ENCODE results near the gene OLFML2B.

Gene OLFML2B

DNA sequence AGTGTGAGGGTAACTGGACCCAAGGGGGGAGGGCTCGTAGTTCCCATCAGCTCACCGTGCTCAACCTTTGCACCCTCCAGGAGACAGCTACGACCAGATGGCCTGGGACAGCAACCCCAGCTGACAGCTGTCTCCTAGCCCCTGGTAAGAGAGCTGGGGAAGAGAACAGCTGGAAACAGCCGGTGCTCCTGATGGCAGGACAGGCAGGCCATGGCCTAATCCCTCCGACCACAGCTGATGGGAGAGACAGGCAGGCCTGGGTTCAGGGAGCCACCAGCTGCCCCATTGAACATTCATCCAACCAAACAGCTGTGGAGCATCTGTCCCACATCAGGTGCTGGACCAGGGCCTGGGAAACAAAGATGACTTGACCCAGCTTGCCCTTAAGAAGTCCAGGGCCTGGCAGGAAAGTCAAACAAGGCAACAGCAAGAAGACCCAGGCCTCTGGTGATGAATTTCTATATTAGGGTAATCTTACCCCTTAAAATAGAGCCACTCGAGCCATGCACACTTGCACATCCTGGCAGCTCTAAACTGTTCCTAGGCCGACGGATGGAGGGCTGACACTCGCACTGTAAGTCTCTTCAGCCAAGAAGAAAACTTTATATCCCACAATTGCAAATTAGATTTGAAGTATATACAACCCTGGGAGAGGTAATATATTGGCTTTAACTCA lies 12.2 kb downstream of the OLFML2B start:
- DNase-seq (ENCODE audit: low read depth), result no peak
- no peak overlapping the region for H3K4me3 ChIP-seq (replicated peaks; ENCODE audit: low read depth, low read length)
- TF ChIP-seq, protein P1, sequence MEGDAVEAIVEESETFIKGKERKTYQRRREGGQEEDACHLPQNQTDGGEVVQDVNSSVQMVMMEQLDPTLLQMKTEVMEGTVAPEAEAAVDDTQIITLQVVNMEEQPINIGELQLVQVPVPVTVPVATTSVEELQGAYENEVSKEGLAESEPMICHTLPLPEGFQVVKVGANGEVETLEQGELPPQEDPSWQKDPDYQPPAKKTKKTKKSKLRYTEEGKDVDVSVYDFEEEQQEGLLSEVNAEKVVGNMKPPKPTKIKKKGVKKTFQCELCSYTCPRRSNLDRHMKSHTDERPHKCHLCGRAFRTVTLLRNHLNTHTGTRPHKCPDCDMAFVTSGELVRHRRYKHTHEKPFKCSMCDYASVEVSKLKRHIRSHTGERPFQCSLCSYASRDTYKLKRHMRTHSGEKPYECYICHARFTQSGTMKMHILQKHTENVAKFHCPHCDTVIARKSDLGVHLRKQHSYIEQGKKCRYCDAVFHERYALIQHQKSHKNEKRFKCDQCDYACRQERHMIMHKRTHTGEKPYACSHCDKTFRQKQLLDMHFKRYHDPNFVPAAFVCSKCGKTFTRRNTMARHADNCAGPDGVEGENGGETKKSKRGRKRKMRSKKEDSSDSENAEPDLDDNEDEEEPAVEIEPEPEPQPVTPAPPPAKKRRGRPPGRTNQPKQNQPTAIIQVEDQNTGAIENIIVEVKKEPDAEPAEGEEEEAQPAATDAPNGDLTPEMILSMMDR (IDR thresholded peaks at IDR 0.05; ENCODE audit: low read length, missing control alignments), result no peak

DNA sequence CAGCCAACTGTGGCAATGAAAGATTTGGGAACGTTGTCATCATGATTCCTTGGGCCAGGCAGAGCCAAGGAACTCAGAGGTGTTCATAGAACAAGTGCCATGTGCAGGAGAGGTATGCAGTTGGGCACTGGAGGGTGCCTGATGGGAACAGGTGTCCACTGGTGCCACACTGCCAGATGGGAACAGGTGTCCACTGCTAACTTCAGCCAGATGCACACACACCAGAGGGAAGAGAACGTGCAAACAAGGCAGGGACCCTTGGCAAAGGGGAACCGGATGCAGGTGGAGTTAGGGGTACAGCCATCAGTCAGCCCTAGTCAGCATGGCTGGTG lies 13.5 kb downstream of the OLFML2B start:
- TF ChIP-seq, protein P1 (IDR thresholded peaks at IDR 0.05; ENCODE audit: low read length, missing control alignments), result no peak
- DNase-seq (ENCODE audit: low read depth), result no peak
- no peak overlapping the region for H3K4me3 ChIP-seq (replicated peaks; ENCODE audit: low read depth, low read length)

DNA sequence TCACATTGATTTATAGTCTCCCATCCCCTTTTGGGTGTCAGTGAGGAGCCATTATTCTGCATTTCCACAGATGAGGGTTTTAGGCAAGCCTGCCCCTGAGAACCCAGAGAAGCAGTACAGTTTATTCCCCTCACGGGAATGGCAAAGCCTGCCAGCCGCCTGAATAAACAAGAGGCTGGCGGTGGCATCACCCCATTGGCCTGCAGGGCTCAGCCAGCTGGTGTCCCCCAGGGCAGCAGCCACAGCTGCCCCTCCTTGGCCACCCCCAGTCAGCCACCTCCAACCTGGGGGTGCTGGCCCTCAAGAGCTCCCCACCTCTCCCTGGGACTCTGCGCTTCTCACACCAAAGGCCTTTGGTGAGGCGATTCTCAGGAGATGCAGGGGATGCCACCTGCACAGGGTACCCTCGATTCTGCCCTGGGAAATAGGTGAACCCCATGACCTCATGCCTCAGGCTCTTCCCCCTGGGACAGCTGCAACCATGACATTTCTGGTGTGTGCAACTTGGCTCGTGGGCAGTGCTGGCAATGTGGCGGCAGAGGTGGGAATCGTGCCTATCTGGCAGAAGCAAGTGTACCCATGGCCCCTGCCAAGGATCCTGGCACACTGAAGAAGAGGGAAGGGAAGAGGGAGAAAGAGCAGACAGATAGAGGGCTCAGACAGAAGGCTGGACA lies 14.0 kb downstream of the OLFML2B start:
- TF ChIP-seq, protein P1 (IDR thresholded peaks at IDR 0.05; ENCODE audit: low read length, missing control alignments), result no peak
- H3K4me3 ChIP-seq (replicated peaks; ENCODE audit: low read depth, low read length), result no peak overlapping the region
- DNase-seq (ENCODE audit: low read depth), result no peak

GRCh38 chr1:162008799-162009198 lies 14.9 kb downstream of the OLFML2B start:
- H3K4me3 ChIP-seq (replicated peaks; ENCODE audit: low read depth, low read length), result no peak overlapping the region
- TF ChIP-seq, protein P1 (IDR thresholded peaks at IDR 0.05; ENCODE audit: low read length, missing control alignments), result no peak
- DNase-seq (ENCODE audit: low read depth), result no peak

- TF ChIP-seq, protein P1 (IDR thresholded peaks at IDR 0.05; ENCODE audit: low read length, missing control alignments), result no peak
- DNase-seq (ENCODE audit: low read depth), result no peak
- H3K4me3 ChIP-seq (replicated peaks; ENCODE audit: low read depth, low read length), result no peak overlapping the region
Observed at GRCh38 chr1:162007466-162007865, 16.2 kb downstream of the OLFML2B start.

DNA sequence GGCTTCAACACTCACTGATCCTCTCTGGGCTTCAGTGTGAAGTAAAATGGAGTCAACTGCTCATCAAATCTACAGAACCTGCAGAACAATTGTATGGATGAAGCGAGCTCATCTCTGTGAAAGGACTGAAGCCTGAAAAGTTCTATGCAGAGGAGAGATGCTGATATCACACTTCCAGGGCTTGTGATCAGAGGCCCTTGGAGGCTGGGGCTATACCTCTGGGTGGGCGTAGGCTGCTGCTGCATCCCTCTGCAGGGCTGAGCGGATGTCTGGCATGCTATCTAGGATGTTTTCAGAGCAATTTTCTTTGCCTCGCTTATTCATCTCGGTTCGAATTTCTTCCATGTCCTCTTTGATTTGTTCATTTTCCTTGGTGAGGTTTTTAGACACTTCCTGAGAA lies 17.6 kb downstream of the OLFML2B start:
- H3K4me3 ChIP-seq (replicated peaks; ENCODE audit: low read depth, low read length), result no peak overlapping the region
- TF ChIP-seq, protein P1 (IDR thresholded peaks at IDR 0.05; ENCODE audit: low read length, missing control alignments), result no peak
- DNase-seq (ENCODE audit: low read depth), result no peak

Data from fibroblast of pulmonary artery (primary cell).